Activated naive CD4-positive, alpha-beta T cell treated with anti-CD3 and anti-CD28 coated beads, Interleukin-2, amount 50 U/mL, for 16 hours (primary cell): ENCODE measurements around the gene PIK3R3.
"Not testable (repeated sequence)": the region's sequence is repeated elsewhere in the genome, so short reads cannot be mapped to it uniquely, and the experiment has no call there.

Experiments
- DNase-seq: peaks from one replicate; pipeline ENCODE4 v3.0.0-alpha.2; 2020

Gene PIK3R3

DNA sequence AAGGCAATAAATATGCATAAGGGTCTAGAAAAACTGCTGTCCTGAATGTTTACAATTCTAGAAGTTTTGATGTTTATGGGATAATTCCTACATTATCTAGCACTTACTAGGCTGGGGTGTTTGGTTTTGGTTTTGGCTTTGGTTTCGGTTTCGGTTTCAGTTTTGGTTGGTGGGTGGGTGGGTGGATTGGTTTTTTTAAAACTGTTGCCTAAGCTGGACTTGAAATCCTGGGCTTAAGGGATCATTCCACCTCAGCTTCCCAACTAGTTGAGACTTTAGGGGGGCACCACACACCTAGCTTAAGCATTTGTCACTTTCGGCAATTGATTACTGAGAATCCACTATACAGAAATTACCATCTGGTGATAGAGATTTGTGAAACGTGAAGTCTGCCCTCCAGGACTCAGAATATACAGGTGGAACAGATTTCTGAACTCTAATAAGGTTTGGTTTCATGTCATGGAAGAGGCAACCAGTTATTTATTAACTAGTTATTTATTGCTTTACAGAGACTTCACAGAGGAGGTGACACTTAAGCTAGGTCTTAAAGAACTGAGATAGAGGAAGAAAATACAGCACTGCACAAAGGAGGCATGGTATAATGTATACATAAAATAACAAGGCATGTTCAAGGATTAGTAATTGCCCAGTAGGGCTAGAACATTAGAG lies 69.6 kb downstream of the PIK3R3 start:
- DNase-seq, result peak; percentile 52

DNA sequence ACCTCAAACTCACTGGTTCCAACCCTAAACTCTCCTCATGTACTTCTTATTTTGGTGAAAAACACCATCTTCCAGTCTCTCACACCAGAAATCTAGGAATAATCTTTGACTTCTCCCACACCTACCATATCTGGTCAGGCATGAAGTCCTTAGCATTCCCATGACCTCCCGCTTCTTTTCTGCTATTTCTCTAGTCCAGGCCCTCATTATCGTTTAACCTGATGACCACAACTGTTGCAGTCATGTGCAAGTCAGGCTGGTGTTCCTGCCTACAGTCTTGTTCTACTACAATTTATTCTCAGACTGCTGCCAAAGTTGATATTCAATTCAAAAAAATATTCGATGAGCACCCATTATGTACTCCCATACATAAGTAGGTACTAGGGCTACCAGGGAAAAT lies 71.3 kb downstream of the PIK3R3 start:
- no peak for DNase-seq

DNA sequence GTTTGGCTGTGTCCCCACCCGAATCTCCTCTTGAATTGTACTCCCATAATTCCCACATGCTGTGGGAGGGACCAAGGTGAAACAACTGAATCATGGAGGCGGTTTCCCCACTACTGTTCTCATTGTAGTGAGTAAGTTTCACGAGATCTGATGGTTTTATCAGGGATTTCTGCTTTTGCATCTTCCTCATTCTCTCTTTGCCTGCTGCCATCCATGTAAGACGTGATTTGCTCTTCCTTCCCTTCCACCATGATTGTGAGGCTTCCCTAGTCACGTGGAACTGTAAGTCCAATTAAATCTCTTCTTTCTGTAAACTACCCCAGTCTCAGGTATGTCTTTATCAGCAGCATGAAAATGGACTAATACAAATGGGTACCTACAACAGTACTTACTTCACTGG lies 73.5 kb downstream of the PIK3R3 start:
- no peak for DNase-seq

- DNase-seq, result no peak
Measured at GRCh38 chr1:46057781-46058180, 74.6 kb downstream of the PIK3R3 start.

- not testable (repeated sequence) for DNase-seq
Measured at GRCh38 chr1:46057215-46057614, 75.2 kb downstream of the PIK3R3 start.

- no peak for DNase-seq
Measured at GRCh38 chr1:46056325-46056724, 76.1 kb downstream of the PIK3R3 start.

DNA sequence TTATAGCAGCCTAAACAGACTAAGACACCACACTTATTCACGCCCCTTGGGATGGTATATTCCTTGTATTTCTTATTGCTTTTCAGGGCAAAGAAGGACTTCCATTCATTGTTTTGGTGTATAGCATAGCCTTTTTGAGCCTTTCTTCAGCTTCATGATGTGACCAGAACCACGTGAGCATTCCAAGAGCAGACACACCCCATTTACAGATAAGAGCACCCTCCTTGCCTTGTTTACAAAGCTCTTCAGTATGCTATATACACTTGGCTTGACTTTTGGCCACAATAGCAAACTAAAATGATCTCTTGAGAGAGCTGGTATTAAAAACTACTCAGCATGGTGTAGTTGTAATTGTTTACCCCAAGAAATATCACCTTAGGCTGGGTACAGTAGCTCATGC lies 78.7 kb downstream of the PIK3R3 start:
- DNase-seq, result no peak

DNA sequence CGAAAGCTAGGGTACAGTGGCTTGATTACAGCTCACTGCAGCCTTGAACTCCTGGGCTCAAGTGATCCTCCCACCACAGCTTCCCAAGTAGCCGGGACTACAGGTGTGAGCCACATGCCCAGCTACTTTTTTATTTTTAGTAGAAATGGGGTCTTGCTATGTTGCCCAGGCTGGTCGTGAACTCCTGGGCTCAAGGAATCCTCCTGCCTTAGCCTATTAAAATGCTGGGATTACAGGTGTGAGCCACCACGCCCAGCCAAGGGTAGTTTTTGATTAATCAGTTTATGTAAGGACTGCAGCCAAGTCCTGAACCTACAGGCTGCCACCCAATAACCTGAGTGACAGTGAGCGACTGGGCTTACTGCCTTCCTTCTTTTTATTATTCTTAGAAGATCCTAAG lies 88.3 kb downstream of the PIK3R3 start:
- no peak for DNase-seq

DNA sequence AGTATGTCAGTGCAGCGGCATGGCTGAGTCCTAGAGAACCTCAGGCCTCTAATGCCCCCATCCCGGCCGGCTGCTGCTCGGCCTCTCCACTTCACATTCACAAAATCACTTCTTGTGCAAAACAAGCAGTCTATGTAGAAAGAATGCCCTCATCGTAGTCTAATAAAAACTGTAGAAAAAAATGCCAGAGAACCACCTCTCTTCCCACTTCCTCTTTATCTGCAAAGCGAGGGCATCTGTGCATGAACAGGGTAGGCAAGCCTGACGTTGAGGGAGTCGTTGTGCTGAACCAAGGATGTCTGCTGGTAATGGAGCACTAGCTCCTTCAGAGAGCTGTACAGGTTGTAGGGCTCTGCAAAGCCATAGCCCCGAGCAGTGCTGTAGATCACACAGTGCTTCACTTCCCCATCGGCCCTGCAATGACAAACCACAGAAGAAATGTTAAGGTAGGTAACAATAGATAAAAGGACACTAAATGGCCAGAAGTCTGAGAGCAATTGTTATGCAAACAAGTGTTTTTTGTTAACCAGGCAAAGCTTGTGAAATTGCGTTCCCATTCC lies 88.9 kb downstream of the PIK3R3 start:
- no peak for DNase-seq

- DNase-seq, result no peak
Measured at GRCh38 chr1:46041974-46042373, 90.5 kb downstream of the PIK3R3 start.

GRCh38 chr1:46041551-46041950 lies 90.9 kb downstream of the PIK3R3 start:
- DNase-seq, result no peak

DNA sequence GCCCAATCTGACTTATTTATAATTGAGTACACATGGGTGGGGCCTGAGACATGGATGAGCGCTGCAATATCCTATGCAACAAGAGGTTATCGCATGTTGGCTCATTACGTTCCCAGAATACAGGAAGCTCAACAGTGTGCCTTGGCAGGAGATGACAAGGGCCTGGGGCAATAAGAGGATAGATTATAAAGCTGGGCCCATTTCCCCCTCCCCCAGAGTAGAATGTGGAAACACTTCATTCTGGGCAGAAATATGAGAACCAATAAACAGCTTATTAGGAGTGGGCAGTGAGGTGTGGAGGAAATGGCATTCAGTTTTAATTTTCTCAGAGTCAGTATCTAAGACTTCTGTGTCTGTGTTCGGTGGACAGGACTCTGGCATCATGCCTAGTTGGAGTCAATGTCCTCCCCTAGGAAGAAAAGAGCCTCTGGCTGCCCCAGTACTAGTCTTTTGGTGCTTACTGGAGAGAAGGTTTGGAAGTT lies 92.8 kb downstream of the PIK3R3 start:
- DNase-seq, result no peak

- DNase-seq, result peak; percentile 85
Measured at GRCh38 chr1:46036894-46037839, 95.3 kb downstream of the PIK3R3 start.

- DNase-seq, result no peak
Measured at GRCh38 chr1:46034601-46035516, 97.6 kb downstream of the PIK3R3 start.

GRCh38 chr1:46030876-46031660 lies 101.4 kb downstream of the PIK3R3 start:
- DNase-seq, result no peak

DNA sequence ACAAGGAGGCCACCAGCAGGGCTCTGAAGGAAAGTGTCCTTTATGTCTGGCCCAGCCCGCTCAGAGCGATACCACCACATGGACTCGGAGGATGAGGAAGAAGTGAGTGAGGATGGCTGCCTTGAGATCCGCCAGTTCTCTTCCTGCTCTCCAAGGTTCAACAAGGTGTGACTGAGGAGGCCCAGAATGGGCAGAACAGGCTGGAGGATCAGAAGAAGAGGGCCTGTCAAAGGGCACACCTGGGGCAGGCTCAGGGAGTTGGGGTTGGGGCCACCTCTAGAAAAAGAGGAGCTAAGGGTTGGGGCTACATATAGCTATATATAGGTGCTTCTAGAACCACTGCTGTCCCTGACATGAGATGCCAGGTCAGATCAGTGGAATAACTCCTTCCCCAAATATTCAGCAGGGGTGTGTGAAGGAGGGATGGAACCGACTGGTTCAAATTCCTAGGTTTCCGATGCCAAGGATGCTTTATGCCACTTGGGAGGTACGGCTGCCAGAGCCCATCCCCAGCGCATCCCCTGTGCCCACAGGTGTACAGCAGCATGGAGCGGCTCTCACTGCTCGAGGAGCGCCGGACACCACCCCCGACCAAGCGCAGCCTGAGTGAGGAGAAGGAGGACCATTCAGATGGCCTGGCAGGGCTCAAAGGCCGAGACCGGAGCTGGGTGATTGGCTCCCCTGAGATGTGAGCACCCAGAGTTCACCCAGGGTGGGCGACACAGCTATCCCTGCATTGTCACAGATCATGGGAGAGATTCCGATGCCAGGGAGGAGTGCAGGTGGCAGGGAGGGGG lies 102.2 kb downstream of the PIK3R3 start:
- DNase-seq, result no peak

DNA sequence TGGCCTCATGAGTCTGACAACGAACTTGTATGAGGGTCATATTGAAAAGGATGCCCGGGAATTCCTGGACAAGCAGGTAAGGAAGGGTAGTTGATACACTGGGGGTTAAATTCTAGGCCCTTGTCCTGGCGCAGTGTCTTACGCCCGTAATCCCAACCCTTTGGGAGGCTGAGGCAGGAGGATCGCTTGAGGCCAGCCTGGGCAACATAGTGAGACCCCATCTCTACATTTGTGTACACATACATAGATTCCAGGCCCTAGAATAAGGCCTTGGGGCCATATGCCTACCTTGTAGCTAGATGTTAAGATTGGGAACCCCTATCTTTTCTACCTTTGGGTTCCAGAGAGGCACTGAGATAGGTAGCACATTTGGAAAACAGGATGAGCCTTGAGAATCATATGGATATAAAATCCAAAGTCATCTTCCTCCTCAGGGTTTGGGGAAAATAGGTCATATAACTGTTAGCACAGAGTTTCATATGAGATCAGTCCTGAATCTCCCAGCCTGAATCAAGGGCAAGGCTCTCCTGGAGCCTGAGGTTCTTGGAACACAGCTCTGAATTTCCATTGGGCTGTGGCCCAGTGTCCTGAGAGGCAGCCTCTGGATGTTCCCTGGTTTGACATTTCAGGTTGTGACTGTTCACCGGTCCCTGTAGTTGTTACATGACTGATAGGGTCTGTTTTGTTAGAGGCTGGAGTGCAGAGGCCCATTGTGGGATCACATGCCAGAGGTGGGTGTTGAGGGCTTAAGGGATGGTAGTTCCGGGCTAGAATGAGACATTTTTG lies 104.4 kb downstream of the PIK3R3 start:
- no peak for DNase-seq

DNA sequence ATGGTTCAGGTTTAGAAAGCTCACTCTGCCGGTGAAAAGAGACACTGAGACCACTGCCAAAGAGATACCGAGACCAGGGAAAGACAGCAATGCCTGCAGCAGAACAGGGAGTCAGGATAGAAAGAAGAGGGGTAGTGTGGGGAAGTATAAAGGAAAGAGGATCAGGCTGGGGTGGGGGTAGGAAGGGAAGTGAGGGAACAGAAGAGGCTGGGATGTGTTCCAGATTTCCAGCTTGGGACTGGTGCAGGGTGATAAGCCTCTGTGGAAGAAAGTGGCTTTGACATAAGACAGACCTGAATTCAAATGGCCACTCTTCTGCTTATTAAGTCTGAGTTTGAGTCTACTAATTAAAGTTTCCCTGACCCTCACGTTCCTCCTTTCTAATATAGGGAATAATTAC lies 105.9 kb downstream of the PIK3R3 start:
- DNase-seq, result no peak

- no peak for DNase-seq
Measured at GRCh38 chr1:46021046-46021996, 111.1 kb downstream of the PIK3R3 start.
